HepG2 (cell line): ENCODE measurements around the gene ZNF433. TPM values are rescaled to one million over a fixed set of nuclear protein-coding genes. Genes with fewer than 3 reads are reported as not detected.

Experiments
- ARID3A ChIP-seq: IDR thresholded peaks from 2 replicates; pipeline ENCODE4 v1.6.1; 2012; ENCODE audit warnings: low read depth, low read length, improper control_type of control experiment
- CENPX ChIP-seq: sonication (generic); formaldehyde crosslinking; IDR thresholded peaks from 2 replicates; pipeline ENCODE4 v1.9.0; 2021; ENCODE audit warnings: mild to moderate bottlenecking, missing genetic modification reagents, moderate library complexity
- GZF1 ChIP-seq: sonication (generic); formaldehyde crosslinking; IDR thresholded peaks from 2 replicates; pipeline ENCODE4 v1.5.1; 2020; ENCODE audit warnings: mild to moderate bottlenecking, missing genetic modification reagents
- HOXA3 ChIP-seq: sonication (generic); formaldehyde crosslinking; IDR thresholded peaks from 2 replicates; pipeline ENCODE4 v1.5.0; 2020; ENCODE audit warnings: missing genetic modification reagents
- JUNB ChIP-seq: sonication (generic); formaldehyde crosslinking; IDR thresholded peaks from 2 replicates; pipeline ENCODE4 v1.8.0; 2022; ENCODE audit warnings: missing genetic modification reagents, mild to moderate bottlenecking, borderline replicate concordance
- KDM5A ChIP-seq: fragments of 200-600 bp; sonication (generic); IDR thresholded peaks from 2 replicates; pipeline ENCODE4 v1.7.0; 2018; ENCODE audit warnings: antibody characterized with exemption, mild to moderate bottlenecking, low read length, borderline replicate concordance
- MYC ChIP-seq: sonication (generic); formaldehyde crosslinking; IDR thresholded peaks from 2 replicates; pipeline ENCODE4 v1.9.0; 2021; ENCODE audit warnings: missing genetic modification reagents, borderline replicate concordance
- NFYC ChIP-seq: IDR thresholded peaks from 2 replicates; pipeline ENCODE4 v1.6.1; 2016; ENCODE audit warnings: missing genetic modification reagents, missing compliant biosample characterization
- NR2F6 ChIP-seq, 2 experiments: IDR thresholded peaks; 2 replicates each; pipeline ENCODE4 v1.6.1; 2016; ENCODE audit warnings: antibody characterized with exemption in 1 of 2, mild to moderate bottlenecking in 1 of 2
- POLR2G ChIP-seq: fragments of 200-400 bp; formaldehyde crosslinking; IDR thresholded peaks from 2 replicates; pipeline ENCODE4 v1.6.1; 2018; ENCODE audit warnings: mild to moderate bottlenecking, low read depth, low read length, moderate library complexity
- RARA ChIP-seq: IDR thresholded peaks from 2 replicates; pipeline ENCODE4 v1.6.1; 2016; ENCODE audit warnings: missing genetic modification reagents, missing compliant biosample characterization
- RBFOX2 ChIP-seq: fragments of 200-400 bp; formaldehyde crosslinking; IDR thresholded peaks from 2 replicates; pipeline ENCODE4 v1.6.1; 2017; ENCODE audit warnings: low read depth, mild to moderate bottlenecking, low read length
- RELA ChIP-seq: sonication (generic); formaldehyde crosslinking; IDR thresholded peaks from 2 replicates; pipeline ENCODE4 v1.4.0; 2020; ENCODE audit warnings: missing genetic modification reagents
- REST ChIP-seq, 2 experiments: IDR thresholded peaks; 2 replicates each; pipeline ENCODE4 v1.6.1; 2011 to 2012; ENCODE audit warnings: low read length in 2 of 2, borderline replicate concordance in 1 of 2, low read depth in 1 of 2, mild to moderate bottlenecking in 1 of 2, moderate library complexity in 1 of 2
- SAP130 ChIP-seq: IDR thresholded peaks from 2 replicates; pipeline ENCODE4 v1.6.1; 2016; ENCODE audit warnings: low read depth
- TEAD3 ChIP-seq: optimal IDR thresholded peaks from 2 replicates; pipeline ENCODE3; 2016; ENCODE audit warnings: borderline replicate concordance
- ZNF335 ChIP-seq: sonication (generic); formaldehyde crosslinking; IDR thresholded peaks from 2 replicates; pipeline ENCODE4 v1.4.0; 2020; ENCODE audit warnings: missing genetic modification reagents
- ZNF616 ChIP-seq: sonication (generic); formaldehyde crosslinking; IDR thresholded peaks from 2 replicates; pipeline ENCODE4 v1.5.0; 2020; ENCODE audit warnings: low read depth, mild to moderate bottlenecking, missing genetic modification reagents
- ZNF775 ChIP-seq: sonication (generic); formaldehyde crosslinking; IDR thresholded peaks from 2 replicates; pipeline ENCODE4 v1.4.0; 2020; ENCODE audit warnings: missing genetic modification reagents, mild to moderate bottlenecking, moderate library complexity, borderline replicate concordance
- polyA plus RNA-seq, 8 experiments: library from polyadenylated mRNA; depleted of rRNA in 3 of 8; stranded (reverse) in 7 of 8; unstranded in 1 of 8; fragments of >200 nt; fragmentation: Illumina TruSeq in 4 of 8; extraction: Trizol in 4 of 8; gene quantifications; 2 replicates each; pipeline versions ENCODE4 v1.2.1 to v1.2.3, GENCODE V29; 2011 to 2016; ENCODE audit warnings: low read depth in 4 of 8, missing spikeins in 1 of 8, mixed read lengths in 1 of 8; ENCODE audit not compliant: insufficient read depth in 1 of 8
- total RNA-seq, 5 experiments: library from RNA; depleted of rRNA; stranded (reverse); fragments of >200 nt; fragmentation: Illumina TruSeq; extraction: Trizol; gene quantifications; 2 replicates each; pipeline ENCODE4 v1.2.3, GENCODE V29; 2016; ENCODE audit warnings: low read depth in 1 of 5
- TF ChIP-seq, protein P1 (sequence below): sonication (generic); formaldehyde crosslinking; IDR thresholded peaks from 2 replicates; pipeline ENCODE4 v1.5.0; 2020; ENCODE audit warnings: mild to moderate bottlenecking, missing genetic modification reagents, borderline replicate concordance

Gene ZNF433
- total and polyA plus RNA-seq, 2 of the 13 experiments (the other 11 are each of a cell fraction or from before 2014, with no cell fraction given): 1.8 to 4.9 TPM

DNA sequence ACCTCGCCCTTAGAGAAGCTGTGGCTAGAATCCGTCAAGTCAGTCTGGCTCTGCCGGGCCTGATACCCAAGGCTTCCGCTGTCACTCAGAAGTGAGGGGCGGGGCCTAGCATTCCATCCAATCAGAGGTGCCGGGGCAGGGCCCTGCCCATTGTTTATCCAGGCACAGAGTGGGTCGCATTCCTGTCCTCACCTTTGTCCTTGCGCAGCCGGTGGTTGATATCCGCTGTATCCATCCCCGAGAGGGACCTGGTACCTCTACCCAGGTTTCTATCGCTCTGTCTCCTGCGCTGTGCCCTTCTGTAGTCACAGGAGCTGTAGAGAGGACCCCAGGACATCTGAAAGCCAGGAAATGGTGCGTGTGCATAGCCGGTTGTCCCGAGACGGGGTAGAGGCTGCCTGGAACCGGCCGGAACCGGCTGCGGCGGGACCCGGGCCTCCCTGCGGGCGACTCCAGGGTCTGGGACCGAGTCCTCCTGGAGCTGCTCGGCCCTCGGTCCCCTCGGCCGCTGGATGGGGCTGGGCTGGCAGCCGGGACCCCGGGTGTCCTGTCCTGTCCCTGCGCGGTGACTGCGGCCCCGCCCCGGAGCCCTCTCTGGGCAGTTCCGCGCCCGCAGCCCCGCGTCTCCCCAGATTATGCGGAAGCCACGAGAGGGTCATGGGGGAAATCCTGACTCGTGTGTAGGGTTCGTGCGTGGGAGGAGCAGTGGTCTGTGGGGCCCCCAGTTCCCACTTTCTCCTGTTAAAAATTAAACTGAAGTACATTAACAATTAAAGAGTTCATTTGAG is 70.4 kb downstream of the ZNF433 start, which contains the start of gene ZNF763 (continued):
- peak; percentile 81 for TF ChIP-seq TEAD3
- TF ChIP-seq, protein P1, sequence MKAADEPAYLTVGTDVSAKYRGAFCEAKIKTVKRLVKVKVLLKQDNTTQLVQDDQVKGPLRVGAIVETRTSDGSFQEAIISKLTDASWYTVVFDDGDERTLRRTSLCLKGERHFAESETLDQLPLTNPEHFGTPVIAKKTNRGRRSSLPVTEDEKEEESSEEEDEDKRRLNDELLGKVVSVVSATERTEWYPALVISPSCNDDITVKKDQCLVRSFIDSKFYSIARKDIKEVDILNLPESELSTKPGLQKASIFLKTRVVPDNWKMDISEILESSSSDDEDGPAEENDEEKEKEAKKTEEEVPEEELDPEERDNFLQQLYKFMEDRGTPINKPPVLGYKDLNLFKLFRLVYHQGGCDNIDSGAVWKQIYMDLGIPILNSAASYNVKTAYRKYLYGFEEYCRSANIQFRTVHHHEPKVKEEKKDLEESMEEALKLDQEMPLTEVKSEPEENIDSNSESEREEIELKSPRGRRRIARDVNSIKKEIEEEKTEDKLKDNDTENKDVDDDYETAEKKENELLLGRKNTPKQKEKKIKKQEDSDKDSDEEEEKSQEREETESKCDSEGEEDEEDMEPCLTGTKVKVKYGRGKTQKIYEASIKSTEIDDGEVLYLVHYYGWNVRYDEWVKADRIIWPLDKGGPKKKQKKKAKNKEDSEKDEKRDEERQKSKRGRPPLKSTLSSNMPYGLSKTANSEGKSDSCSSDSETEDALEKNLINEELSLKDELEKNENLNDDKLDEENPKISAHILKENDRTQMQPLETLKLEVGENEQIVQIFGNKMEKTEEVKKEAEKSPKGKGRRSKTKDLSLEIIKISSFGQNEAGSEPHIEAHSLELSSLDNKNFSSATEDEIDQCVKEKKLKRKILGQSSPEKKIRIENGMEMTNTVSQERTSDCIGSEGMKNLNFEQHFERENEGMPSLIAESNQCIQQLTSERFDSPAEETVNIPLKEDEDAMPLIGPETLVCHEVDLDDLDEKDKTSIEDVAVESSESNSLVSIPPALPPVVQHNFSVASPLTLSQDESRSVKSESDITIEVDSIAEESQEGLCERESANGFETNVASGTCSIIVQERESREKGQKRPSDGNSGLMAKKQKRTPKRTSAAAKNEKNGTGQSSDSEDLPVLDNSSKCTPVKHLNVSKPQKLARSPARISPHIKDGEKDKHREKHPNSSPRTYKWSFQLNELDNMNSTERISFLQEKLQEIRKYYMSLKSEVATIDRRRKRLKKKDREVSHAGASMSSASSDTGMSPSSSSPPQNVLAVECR (CRISPR knock-in tag): 0 out of 2 replicates have a peak, but pooled peaks have one; percentile 17
- no peak for TF ChIP-seq ZNF335
- TF ChIP-seq RELA (CRISPR knock-in tag): no peak
- TF ChIP-seq GZF1 (CRISPR knock-in tag): no peak
- peak; percentile 67 for TF ChIP-seq NFYC (CRISPR knock-in tag)
- no peak for TF ChIP-seq RARA
- 0 out of 2 replicates have a peak, but pooled peaks have one; percentile 24 for TF ChIP-seq POLR2G
- no peak for TF ChIP-seq CENPX (CRISPR knock-in tag)
- TF ChIP-seq SAP130 (CRISPR knock-in tag): peak; percentile 33; the same call in 1 of the 2 replicates
- TF ChIP-seq JUNB (CRISPR knock-in tag): no peak
- 0 out of 2 replicates have a peak, but pooled peaks have one; percentile 22 for TF ChIP-seq NR2F6 (IDR thresholded peaks at IDR 0.05)
- TF ChIP-seq NR2F6 (CRISPR knock-in tag; IDR thresholded peaks at IDR 0.05): no peak
- TF ChIP-seq RBFOX2: 0 out of 2 replicates have a peak, but pooled peaks have one; percentile 19
- no peak for TF ChIP-seq HOXA3 (CRISPR knock-in tag)
- no peak for TF ChIP-seq ZNF616 (CRISPR knock-in tag)
- no peak for TF ChIP-seq ZNF775 (CRISPR knock-in tag)
- TF ChIP-seq ARID3A: no peak
- TF ChIP-seq KDM5A: no peak
- no peak for TF ChIP-seq REST (IDR thresholded peaks at IDR 0.05; ENCODE audit: borderline replicate concordance in 1 of 2, low read depth in 1 of 2, low read length in 2 of 2)
- peak; percentile 2; the same call in 1 of the 2 replicates for TF ChIP-seq MYC
